TTC549 (cell line): ENCODE results near the gene TTLL11.

ENCODE experiments used
- FAIRE-seq: peaks from 2 replicates; lab custom pipeline; 2012; peaks lifted over from hg19 to GRCh38; lab: Jason Lieb, UNC

TTLL11 gene

DNA sequence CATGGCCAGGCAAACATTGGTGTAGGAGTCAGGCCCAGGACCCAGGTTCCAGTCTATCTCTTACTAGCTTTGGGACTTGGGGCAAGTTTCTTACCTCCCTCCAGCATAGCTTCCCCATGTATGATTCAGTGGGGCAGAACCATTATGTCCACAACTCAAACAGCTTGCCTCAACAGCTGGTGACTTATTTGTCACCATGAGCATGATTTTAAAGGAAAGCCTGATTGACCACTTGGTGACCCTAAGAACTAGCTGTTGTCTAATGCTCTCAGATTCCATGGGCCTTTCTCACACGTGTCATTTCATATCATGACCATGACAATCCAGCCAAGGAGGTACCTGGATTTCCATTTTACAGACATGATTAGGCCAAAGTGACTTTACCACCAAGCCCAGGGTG, 126.4 kb downstream of the TTLL11 start:
- FAIRE-seq: no peak

DNA sequence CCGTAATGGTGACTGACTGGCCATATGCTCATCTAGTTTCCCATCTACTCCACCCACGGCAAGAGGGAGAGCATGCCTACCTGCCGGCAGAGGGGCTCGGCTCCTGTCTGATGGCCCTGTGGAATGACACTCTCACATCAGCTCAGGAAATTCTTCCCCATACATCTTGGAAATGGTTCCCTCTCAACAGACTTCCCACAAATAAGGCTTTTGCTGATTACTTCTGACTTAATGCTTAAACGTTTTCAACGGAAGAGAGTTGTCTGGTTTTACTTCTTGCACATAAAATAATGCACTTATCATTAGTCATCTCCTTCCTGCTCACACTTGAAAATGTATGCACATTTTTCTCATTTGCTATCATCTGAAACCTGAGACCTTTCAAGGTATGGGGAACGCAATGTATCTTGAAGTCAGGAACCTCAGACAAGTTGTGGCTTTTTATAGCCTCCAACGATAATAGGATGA, 129.5 kb downstream of the TTLL11 start:
- no peak for FAIRE-seq

DNA sequence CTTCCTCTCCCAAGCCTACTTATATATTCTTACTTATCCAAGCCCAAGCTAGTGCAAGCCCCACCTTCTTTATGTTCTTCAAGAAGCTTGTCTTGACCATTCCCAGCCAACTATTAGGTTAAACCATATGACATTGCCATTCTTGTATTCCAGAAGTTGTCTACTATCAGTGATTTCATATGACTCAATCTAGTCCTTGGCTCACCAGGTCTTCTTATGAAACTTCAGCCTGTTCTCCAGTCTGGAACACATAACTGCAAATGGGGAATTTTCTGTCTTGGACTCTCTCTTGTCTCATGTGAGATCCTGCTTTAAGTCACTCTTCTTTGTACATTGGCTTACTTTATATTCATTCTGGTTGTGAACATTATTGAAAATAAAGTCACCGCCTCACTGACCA, 130.7 kb downstream of the TTLL11 start:
- FAIRE-seq: no peak

DNA sequence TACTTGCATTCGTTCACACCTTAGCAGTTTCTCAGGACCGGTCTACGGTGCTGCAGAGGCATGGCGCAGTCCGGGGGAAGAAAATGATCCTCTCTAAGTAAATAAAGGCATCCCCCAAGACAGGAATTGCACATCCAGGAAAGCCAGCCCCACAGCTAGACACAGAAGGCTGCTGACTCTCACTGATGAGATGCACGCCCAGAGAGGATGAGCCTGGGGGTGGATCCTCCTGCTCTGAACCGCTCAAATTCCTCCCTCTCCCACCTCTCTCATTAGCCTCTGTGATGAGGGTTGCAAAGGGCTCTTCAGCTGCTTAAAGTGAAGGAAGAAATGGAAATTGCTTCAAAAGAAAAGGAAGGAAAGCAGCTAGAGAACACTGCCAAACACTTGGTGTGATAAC, 132.4 kb downstream of the TTLL11 start:
- no peak for FAIRE-seq

DNA sequence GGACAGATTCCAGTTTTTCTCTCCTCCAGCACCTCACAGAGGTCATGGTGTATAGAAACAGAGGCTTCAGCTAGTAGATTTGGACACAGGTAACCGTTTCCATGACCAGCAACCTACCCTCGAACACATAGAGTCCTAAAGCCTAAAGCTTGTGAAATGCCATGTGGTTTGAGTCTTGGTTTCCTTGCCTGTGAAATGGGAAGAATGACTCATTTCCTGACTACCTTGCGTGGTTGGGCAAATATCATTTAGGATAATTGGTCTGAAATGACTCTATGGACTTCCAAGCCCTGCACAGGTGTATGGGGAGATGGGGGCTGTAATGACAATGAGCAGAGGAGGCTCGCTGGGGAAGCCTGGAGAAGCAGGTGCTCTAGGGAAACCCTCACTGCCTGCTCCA, 134.6 kb downstream of the TTLL11 start:
- no peak for FAIRE-seq

DNA sequence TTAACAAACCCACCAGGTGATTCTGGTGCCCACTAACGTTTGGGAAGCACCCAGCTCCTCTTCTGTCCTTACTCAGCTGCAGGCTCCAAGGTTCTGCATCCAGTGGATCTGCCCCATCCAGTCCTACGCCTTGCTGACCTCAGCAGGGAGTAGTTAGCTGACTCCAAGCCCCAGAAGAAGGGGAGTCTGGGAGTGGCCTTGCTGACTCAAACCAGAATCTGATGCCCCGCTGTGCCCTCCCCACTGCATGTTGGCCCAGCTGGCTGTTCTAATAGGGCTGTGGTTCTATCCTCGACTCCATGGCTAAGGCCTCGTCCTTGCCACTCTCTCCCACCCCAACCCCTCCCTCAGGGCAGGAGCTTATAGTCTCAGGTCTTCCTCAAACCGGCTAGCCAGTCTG, 136.3 kb downstream of the TTLL11 start:
- FAIRE-seq: no peak

DNA sequence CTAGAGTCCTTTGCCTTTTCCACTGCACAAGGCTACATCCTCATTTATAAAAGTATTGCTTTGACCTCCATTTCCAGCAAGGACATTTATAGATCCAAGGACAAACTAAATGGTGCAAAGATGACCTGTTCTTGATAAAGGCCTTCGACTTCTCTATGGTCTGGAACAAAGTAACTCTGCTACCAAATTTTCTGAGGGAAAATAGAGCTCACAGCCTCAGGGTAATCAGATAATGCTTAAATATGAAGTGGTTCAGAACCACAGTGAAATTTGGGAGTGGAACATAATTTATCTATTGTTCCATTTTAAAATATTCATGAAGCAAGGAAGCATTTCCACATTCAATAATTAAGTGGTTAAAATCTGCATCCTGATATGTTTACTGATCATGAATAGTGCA, 137.5 kb downstream of the TTLL11 start:
- FAIRE-seq: no peak

DNA sequence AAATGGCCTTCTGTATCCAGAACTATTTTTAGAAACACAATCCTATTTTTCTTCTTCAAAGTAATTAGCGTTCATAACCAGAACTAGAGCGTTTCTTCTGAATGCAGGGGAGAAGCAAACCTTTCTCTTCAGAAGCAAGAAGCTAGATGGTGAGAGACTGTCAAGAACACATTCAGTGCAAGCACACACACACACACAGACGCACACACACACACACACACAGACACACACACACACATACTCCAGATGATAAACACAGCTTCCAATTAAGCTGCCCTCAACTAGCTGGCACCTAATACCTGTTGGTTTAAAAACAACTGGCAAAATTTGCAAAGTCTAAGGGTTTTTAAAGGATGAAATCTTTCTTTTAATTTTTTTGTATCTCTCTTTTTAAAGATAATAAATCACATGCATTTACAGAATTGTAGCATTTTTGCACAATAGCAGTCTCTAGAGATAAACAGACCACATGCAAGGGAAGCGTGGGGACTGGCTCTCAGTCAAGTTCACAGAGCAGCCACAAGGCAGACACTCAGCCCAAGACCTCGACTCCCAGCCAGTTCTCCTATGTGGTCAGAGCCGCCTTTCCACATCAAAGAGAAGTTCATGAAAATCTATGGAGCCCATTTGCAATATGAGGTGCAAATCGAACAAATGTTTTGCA, 138.5 kb downstream of the TTLL11 start:
- no peak for FAIRE-seq

DNA sequence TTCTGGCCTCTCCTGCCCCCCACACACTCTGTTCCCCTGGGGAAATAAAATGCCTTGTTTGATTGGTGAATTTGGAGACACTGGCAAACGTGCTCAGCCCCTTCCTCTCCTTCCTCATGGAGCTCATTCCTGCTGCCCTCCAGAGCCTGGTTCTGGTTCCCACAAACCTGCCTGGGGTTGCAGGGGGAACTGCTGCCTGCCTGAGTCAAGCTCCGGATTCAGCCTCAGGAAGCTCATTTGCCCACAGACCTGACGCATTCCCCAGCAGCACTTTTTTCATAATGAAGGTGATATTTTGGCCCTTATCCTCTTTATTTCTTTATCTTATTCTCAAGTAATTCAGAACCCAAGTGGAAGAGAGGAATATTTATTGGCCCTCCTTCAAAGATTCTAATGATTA, 140.5 kb downstream of the TTLL11 start:
- FAIRE-seq: no peak

DNA sequence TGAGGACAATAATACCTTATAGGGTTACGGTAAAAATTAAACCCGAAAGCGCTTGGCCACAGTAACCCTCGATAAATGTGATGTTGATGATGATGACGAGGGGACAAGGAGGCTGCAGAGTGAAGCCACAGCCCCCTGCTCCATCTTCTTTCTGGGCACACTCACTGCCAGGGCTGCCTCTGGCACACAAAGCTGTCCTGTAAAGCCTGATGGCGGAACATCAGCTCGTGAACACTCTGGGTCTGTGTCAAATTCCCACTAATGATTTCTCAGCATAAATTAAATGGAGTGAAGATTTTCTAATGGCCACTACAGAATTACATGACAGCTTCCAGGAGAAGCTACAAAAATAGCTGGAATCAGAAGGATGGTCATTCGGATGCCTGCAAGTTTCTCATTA, 142.2 kb downstream of the TTLL11 start:
- FAIRE-seq: no peak

DNA sequence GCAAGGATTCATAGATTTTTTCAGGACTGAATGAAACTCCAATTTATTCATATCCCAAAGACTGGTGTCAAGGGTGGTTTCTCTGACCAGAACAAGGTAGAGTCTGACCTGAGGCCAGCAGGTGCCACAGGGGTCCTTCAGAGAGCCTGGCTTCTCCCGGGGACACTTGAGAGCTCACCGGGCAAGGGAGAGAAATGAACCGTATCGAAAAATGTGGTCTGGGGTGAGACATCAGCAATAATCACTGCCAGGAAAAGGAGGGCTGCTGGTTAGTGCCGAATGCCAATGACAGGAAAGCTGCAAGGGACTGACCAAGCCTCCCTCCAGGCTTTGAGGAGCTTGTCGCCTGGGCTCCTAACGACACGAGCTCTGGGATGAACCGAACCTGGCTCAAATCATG, 142.7 kb downstream of the TTLL11 start:
- no peak for FAIRE-seq

DNA sequence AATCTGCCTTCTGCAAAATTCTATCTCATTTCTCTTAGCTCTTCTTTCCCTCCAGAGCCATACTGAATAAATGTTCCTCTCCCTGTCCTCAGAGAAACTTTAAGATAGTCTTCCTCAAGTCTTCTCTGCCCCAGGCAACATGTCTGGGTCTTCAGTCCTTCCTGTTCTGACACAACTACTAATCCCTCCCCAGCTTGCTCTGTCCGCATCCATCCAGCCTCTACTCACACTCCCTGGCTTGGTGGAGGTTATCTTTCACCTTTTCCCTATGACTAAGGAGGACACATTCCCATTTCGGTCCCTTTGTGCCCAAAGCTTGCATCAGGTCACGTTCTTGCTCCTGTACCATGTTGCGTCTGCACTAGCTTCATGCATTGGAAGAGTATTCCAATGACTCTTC, 143.3 kb downstream of the TTLL11 start:
- no peak for FAIRE-seq

DNA sequence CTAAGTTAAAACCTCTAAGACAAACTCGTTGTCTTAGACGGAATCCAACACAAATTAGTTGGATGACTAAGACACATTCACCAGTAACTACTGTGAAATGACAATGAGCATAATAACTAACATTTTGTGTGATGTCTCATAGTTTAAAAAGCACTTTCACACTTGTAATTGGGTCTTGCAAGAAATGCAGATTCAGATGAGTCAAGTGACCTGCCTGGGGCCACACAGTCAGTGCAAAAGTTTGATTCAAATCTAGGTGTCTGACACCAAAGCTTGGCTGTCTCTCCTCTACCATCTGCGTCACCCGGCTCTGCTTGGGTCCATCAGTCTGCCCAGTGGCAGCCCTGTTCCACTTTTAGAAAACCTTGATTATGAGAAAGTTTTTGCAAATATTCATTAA, 143.7 kb downstream of the TTLL11 start:
- no peak for FAIRE-seq

DNA sequence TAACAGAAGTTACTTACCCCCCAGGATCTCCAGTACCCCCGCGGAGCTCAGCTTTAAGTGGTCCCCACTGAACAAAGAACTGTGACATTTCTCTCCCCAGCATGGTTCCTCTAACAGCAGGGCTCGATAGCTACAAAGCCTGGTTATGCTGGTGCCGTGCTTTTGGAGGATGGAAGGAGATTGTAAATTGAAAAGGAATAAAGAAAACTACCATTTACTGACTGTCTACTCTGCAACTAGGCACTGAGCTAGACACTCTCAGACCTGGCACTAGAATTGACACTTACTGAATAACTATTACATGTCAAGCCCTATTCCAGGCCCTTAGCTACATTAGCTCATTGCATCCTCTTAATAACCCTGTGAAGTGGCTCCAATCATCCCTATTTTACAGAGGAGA, 145.3 kb downstream of the TTLL11 start:
- FAIRE-seq: no peak

DNA sequence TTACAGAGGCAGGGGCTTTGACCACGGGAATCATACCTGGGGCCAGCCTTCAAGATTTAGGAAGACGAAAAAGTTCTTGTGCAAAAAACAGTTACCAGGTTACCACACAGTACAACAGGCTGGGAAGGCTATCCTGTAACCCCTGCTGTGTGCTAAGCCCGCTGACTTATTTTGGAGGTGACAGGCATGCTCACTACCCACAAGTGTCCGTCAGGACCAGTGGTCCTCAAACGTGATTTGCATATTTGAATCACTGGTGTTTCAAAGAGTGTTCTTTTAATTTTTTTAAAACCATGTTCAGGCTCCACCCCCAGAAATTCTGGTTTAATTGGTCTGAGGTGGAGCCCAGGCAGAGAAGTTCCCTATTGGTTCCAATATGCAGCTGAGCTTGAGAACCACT, 146.6 kb downstream of the TTLL11 start:
- FAIRE-seq: no peak

DNA sequence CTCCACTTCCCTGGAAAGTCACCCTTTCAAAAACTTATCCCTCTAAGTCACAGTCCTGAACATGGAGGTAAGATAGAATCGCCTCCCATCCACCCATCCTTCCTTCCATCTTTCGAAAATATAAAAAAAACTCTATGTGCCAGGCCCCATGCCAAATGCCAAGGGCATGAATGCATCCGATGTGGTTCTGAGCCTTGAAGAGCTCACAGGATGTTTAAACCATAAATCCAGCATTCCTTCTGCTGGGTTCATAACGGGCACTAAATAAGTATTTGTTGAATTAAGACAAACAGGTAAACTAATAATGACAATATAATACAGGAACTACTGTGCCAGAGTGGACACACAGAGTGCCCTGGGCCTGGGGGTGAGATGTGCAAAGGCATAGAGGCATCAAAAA, 147.3 kb downstream of the TTLL11 start:
- FAIRE-seq: no peak

DNA sequence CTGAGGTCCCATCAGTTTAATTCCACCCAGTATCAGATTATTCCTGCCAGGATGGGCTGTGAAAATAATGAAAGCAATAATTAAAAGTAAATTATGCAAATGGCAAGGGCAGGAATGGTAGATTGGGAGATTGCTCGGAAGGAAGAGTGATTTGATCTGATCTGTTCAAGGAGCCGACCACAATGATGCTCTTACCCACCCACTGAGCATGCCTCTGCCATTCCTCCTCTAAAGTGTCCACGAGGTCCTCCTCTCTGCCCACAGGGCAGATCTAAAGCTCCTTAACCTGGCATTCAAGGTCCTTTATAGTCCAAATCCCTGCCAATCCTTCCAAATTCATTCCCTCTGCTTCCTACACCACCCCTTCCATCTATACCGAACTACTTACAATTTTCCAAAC, 147.8 kb downstream of the TTLL11 start:
- FAIRE-seq: no peak

DNA sequence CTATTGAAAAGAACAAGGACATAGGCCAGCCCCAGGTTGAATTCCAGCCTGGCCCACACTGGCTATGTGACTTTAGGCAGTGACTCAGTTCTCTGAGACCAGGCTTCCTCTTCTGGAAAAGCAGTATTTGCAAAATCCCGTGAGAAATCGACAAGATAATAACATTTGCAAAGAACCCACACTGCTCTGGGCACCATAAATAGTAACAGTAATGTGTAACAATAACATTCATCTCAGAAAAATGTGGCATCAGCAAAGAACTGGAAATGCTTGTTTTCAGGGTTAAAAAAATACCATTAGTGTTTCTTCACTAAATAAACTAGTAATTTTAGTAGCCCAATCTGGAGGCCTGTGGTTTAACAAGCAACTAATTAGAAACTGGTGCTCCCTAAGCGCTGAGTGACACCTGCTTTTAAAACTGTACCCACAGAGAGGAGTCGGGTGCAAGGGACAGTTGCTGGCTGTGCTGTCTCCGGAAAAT, 148.4 kb downstream of the TTLL11 start:
- no peak for FAIRE-seq

DNA sequence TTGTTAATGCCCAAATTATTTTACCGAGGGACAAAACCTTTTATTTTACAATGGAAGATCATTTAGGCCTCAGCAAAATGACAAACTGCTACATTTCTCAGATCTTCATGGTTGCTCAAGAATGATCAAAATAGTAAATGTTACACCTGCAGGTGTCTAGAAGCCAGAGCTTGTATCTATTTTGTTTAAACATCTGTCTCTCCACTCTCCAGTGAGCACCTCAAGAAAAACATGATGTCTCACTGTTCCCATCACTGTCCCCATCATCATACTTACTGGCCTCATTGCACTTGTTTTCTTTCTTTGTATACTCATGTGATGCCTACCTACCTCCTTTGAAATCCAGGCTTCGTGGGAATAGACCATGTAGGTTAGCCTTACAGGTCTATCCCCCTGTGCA, 149.6 kb downstream of the TTLL11 start:
- no peak for FAIRE-seq

DNA sequence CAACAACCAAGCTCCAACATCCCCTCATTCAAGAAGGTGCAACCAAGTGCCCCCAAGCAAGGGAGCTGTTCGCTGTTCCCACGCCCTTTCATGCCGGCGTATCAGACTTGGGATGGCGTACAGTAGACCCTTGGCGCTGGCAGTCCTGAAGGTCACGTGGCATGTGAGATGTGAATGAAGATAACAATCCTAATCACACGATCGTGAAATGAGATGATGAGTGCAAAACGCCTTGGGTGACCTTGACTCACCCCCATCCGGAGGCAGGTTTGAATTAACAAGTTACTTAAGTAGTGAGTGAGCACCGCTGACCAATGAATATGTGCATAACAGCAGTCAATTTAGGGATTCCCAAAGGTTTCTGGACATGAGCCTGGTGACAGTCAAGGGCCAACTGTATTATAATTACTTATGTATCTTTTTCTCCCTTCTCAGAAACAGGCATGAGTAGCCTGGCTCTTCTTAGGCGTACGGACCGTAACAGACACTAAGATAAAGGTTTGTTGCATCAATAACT, 150.2 kb downstream of the TTLL11 start:
- no peak for FAIRE-seq

DNA sequence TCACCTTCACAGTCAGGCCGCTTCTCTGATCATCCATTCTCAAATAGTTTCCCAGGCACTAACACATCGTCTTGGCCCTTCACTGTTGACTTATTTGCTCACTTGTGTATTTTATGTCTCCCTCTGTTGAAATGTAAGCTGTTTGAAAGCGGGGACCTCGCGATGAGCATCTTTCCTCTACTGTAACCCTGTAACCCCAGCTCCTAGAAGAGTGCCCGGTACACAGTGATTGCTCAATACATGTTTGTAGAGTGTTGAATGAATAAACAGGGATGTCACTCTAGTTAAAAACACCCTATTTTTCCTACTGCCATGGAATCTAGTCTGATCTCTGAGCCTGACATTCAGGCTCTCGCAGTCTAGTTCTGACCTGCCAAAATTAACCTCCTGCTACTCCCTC, 150.8 kb downstream of the TTLL11 start:
- no peak for FAIRE-seq

DNA sequence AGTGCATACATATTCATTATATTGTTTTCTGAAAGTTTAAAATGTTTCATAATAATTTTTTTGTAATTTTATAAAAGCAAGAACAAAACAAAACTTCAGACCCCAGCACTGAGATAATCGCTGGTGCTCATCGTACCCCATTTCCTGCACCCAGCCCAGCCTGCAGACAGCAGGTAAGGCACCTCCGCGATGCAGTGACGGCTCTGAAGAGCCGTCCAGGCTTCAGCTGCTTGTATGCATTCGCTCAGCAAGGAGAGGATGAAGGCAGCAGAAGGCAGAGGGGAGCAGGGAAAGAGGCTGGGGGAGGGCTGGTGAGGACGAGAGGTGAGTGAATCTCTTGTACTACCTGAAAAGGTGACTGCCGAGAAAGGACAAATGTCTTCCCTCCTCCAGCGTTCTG, 153.5 kb downstream of the TTLL11 start:
- no peak for FAIRE-seq

DNA sequence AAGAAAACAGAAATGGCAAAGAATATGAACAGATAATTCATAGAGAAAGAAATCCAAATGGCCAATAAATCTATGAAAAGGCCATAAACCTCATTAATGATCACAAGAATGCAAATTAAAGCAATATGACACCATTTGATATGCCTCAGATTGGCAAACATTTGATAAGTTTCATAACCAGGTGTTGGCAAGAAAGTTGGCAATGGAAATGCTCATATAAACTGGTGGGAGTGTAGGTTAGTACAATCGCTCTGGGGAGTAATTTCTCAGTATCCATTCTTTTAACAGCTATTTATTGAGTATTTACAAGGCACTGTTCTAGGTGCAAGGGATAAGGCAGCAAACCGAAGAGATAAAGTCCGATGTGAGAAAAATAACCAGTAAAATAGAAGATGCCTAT, 154.5 kb downstream of the TTLL11 start:
- FAIRE-seq: no peak

DNA sequence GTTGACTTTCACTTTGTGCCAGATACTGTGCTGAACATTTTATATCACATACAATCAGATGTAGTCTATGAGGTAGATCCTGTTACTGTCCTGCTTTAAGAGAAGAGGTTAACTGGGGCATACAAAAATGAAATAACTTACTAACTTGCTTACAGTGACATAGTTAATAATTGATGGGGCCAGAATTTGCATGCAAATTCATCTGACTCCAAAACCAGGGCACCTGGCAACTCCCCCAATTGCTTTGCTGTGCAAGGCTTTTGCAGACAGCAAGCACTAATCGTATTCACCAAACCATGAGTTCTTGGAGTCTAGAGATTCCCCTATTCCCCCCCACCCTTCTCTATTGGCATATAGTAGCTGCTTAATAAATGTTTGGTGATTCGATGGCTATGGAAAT, 155.9 kb downstream of the TTLL11 start:
- no peak for FAIRE-seq

DNA sequence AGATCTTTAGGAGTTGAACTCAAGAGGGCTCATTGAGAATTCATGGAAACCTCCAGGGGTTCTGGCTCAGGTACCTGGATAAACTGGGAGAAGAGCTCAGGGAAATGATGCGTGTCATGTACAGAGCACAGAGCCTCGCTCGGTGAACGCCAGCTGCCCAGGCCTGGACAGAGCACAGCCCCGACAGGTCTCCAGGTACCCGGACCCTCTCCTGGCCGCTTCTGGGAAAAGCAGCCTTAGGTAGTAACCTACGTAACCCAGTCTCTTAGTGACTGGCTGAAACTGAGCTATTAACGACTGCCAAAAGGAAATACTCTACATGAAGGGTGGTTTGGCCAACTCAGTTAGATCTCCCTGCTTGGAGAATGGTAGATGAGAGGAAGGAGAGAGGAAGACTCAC, 157.4 kb downstream of the TTLL11 start:
- no peak for FAIRE-seq
